ENCODE results near the gene SBK2.

SBK2 gene

GRCh38 chr19:55549500-55550320, 12.8 kb upstream of the SBK2 start:
- no peak for DNase-seq (ENCODE audit: extremely low spot score)
- CTCF ChIA-PET = interaction anchor here (0.7 kb wide), 1 partner anchor 39 kb away, joined by 3 read pairs; no protein-coding TSS in a partner anchor
- TF ChIP-seq CTBP1 (IDR thresholded peaks at IDR 0.05; ENCODE audit: borderline replicate concordance) (no peak), ARNT (IDR thresholded peaks at IDR 0.05) (no peak), NFRKB (IDR thresholded peaks at IDR 0.05) (no peak), SUZ12 (IDR thresholded peaks at IDR 0.05) (no peak), L3MBTL2 (conservative IDR thresholded peaks at IDR 0.05) (no peak), LEF1 (IDR thresholded peaks at IDR 0.05; ENCODE audit: borderline replicate concordance) (no peak), TARDBP (IDR thresholded peaks at IDR 0.05) (no peak), HDGF (IDR thresholded peaks at IDR 0.05; ENCODE audit: borderline replicate concordance) (no peak), ELF4 (IDR thresholded peaks at IDR 0.05) (no peak), ZNF384 (IDR thresholded peaks at IDR 0.05) (no peak; the same call in 1 of the 2 replicates), SP1 (IDR thresholded peaks at IDR 0.05) (no peak), FOXK2 (IDR thresholded peaks at IDR 0.05) (no peak), FOXA1 (IDR thresholded peaks at IDR 0.05) (no peak), FOXM1 (IDR thresholded peaks at IDR 0.05; ENCODE audit: borderline replicate concordance) (no peak), BHLHE40 (IDR thresholded peaks at IDR 0.05; ENCODE audit: borderline replicate concordance) (no peak)
- TF ChIP-seq, protein P1, sequence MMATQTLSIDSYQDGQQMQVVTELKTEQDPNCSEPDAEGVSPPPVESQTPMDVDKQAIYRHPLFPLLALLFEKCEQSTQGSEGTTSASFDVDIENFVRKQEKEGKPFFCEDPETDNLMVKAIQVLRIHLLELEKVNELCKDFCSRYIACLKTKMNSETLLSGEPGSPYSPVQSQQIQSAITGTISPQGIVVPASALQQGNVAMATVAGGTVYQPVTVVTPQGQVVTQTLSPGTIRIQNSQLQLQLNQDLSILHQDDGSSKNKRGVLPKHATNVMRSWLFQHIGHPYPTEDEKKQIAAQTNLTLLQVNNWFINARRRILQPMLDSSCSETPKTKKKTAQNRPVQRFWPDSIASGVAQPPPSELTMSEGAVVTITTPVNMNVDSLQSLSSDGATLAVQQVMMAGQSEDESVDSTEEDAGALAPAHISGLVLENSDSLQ (IDR thresholded peaks at IDR 0.05) = no peak
- POLR2A ChIA-PET = interaction anchor here (0.9 to 1.6 kb wide), 4 partner anchors 31 to 469 kb away, joined by 3 to 11 read pairs (median 3); partner anchors contain the start of genes FIZ1, ZNF579 and ZNF628

DNA sequence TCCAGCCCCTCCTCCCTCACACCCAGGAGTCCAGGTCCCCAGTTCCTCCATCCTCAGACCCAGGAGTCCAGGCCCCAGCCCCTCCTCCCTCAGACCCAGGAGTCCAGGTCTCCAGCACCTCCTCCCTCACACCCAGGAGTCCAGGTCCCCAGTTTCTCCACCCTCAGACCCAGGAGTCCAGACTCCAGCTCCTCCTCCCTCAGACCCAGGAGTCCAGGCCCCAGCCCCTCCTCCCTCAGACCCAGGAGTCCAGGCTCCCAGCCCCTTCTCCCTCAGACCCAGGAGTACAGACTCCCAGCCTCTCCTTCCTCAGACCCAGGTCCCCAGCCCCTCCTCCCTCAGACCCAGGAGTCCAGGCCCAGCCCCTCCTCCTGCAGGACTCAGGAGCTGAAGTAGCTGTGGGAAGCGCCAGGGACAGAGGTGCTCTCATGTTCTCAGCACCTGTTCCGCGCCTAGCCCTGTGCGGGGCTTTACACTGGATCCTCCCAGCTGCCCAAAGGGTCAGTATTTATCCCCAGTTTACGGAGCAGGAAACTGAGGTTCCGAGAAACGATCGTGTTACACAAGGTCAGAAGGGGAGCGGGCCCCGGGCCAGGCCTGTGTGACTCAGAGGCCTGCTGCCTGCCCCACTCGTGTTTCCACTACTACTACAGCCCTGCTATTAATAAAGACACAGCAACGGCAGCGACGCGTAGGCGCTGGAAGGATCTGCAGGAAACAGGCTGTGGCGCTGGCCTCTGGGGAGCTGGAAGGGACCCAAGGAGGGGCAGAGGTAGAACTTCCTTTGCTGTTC, 10.1 kb upstream of the SBK2 start:
- DNase-seq (ENCODE audit: extremely low spot score) = peak; percentile 6
- TF ChIP-seq, protein P1 (IDR thresholded peaks at IDR 0.05) = no peak
- no peak for TF ChIP-seq ZNF384 (IDR thresholded peaks at IDR 0.05)
- no peak for TF ChIP-seq CTBP1 (IDR thresholded peaks at IDR 0.05; ENCODE audit: borderline replicate concordance)
- no peak for TF ChIP-seq ELF4 (IDR thresholded peaks at IDR 0.05)
- TF ChIP-seq NFRKB (IDR thresholded peaks at IDR 0.05) = no peak
- no peak for TF ChIP-seq L3MBTL2 (conservative IDR thresholded peaks at IDR 0.05)
- no peak for TF ChIP-seq LEF1 (IDR thresholded peaks at IDR 0.05; ENCODE audit: borderline replicate concordance)
- CTCF ChIA-PET = interaction anchor here (0.7 kb wide), 1 partner anchor 41 kb away, joined by 4 read pairs; no protein-coding TSS in a partner anchor
- POLR2A ChIA-PET = interaction anchor here (1.8 kb wide), 1 partner anchor 58 kb away, joined by 4 read pairs; the partner anchor contains the start of gene ZNF865

- CTCF ChIA-PET = no interaction called here
- TF ChIP-seq FOXM1 (IDR thresholded peaks at IDR 0.05; ENCODE audit: borderline replicate concordance) (no peak), BHLHE40 (IDR thresholded peaks at IDR 0.05; ENCODE audit: borderline replicate concordance) (no peak), FOXA1 (IDR thresholded peaks at IDR 0.05) (no peak), LEF1 (IDR thresholded peaks at IDR 0.05; ENCODE audit: borderline replicate concordance) (no peak), SUZ12 (IDR thresholded peaks at IDR 0.05) (no peak), ZNF384 (IDR thresholded peaks at IDR 0.05) (no peak), HDGF (IDR thresholded peaks at IDR 0.05; ENCODE audit: borderline replicate concordance) (no peak)
- POLR2A ChIA-PET = no interaction called here
- no peak for DNase-seq (ENCODE audit: extremely low spot score)
These were observed 9.1 kb upstream of the SBK2 start for GRCh38 chr19:55546011-55546410.

DNA sequence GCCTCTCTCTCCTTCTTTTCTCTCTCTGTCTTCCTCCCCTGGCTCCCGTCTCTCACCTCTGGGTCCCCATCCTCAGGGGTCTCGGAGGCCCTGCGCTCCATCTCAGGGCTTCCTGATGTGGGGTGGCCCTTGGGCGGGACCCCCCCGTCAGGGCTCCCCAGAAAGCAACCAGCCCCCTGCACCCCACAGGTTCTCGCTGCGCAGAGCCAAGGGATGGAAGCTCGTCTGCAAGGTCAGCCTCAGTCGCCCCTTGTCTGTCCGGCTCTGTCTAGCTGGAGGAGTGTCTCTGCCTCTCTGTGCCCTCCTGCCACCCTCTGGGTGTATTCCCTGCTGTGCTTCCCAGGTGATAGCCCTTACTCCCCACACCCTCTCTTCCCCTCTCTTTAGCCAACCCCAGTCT, 8.5 kb upstream of the SBK2 start, which contains the start of gene SBK3:
TSS of gene SBK3 (minus strand) at position 101 of the 400 bp plus-strand sequence. CDS start at position 101, 0 bp downstream.
- ChIA-PET CTCF (no interaction called here), POLR2A (no interaction called here)
- peak; percentile 3 for DNase-seq (ENCODE audit: extremely low spot score)
- TF ChIP-seq HDGF (IDR thresholded peaks at IDR 0.05; ENCODE audit: borderline replicate concordance) (no peak), FOXK2 (IDR thresholded peaks at IDR 0.05) (no peak), CTBP1 (IDR thresholded peaks at IDR 0.05; ENCODE audit: borderline replicate concordance) (no peak), FOXM1 (IDR thresholded peaks at IDR 0.05; ENCODE audit: borderline replicate concordance) (no peak), ELF4 (IDR thresholded peaks at IDR 0.05) (no peak), FOXA1 (IDR thresholded peaks at IDR 0.05) (no peak), LEF1 (IDR thresholded peaks at IDR 0.05; ENCODE audit: borderline replicate concordance) (no peak), SUZ12 (IDR thresholded peaks at IDR 0.05) (no peak), BHLHE40 (IDR thresholded peaks at IDR 0.05; ENCODE audit: borderline replicate concordance) (no peak), ZNF384 (IDR thresholded peaks at IDR 0.05) (no peak), SP1 (IDR thresholded peaks at IDR 0.05) (no peak), TARDBP (IDR thresholded peaks at IDR 0.05) (no peak), NFRKB (IDR thresholded peaks at IDR 0.05) (no peak), ARNT (IDR thresholded peaks at IDR 0.05) (no peak), L3MBTL2 (conservative IDR thresholded peaks at IDR 0.05) (no peak)
- TF ChIP-seq, protein P1 (IDR thresholded peaks at IDR 0.05) = no peak

GRCh38 chr19:55544776-55545439, 8.0 kb upstream of the SBK2 start:
- ChIA-PET CTCF (interaction anchor here (0.8 kb wide), 1 partner anchor 765 kb away, joined by 3 read pairs; no protein-coding TSS in a partner anchor), POLR2A (no interaction called here)
- DNase-seq (ENCODE audit: extremely low spot score) = no peak
- TF ChIP-seq LEF1 (IDR thresholded peaks at IDR 0.05; ENCODE audit: borderline replicate concordance) (no peak), ELF4 (IDR thresholded peaks at IDR 0.05) (no peak), NFRKB (IDR thresholded peaks at IDR 0.05) (no peak)
